ENCODE data around the gene PYGM. TPM values are rescaled to one million over a fixed set of nuclear protein-coding genes. Genes with fewer than 3 reads are reported as not detected.
A peak's percentile ranks its signal among the peaks of the same experiment; 100 is the strongest.

PYGM gene
- total RNA-seq, 2 experiments from 2014 or later, result 2.2 TPM

DNA sequence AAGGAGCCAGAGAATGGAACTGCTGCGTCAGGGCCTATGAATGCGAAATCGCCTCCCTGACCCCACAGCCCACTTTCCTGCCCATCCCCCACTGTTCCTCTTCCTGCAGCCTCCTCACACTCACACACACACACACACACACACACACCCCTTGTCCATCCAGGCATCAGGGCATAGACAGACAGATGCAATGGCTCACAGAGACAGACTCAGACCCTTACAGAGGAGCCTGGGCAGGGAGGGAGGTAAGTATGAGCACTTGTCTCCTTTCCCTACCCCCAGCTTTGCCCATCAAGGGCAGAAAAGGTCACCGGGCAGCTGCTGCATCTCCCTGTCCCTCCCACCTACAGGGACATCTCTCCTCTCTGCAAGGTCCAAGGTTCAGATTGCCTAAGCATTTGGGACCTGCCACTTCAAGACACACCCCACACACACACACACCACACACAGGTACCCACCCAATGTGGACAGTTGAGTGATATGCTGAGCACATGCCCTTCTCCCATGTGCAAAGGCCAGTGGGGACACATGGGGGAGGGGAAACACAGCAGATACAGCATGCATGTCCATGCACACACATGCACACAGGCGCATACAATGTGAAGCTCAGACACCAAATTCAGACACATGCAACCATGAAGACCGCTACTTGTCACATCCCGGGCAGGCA is 34.8 kb downstream of the PYGM start:
- Histone ChIP-seq H3K9me2 (ENCODE audit: insufficient read depth, low read length) (no peaks in the 10 kb centered on the region), H3K9me3 (ENCODE audit: low read length) (no peaks in the 10 kb centered on the region), H3K4me1 (ENCODE audit: insufficient read depth, low read length, poor library complexity, severe bottlenecking) (peaks cover 18% of the 10 kb centered on the region), H3K4me2 (ENCODE audit: low read length) (no peak overlapping the region), H3K79me2 (ENCODE audit: insufficient read depth, low read depth, low read length) (no peaks in the 10 kb centered on the region), H3K27ac (ENCODE audit: low read depth, low read length, poor library complexity, severe bottlenecking) (no peak overlapping the region), H3K36me3 (ENCODE audit: insufficient read depth, low read length) (peaks cover 22% of the 10 kb centered on the region), H4K20me1 (ENCODE audit: insufficient read depth, low read length) (no peaks in the 10 kb centered on the region), H3K4me3 (ENCODE audit: low read depth, low read length, poor library complexity, severe bottlenecking) (no peak overlapping the region), H2AFZ (ENCODE audit: low read length) (no peak overlapping the region)
- ChIA-PET POLR2A (interaction anchor here (0.6 kb wide), 1 partner anchor 8 kb away, joined by 3 read pairs; no protein-coding TSS in a partner anchor), CTCF (ENCODE audit: unreplicated experiment) (no interaction called here)
- DNase-seq (ENCODE audit: low spot score), result no peak
- no TSS peak for BruUV-seq (replicated peaks)
- TF ChIP-seq, protein P1, sequence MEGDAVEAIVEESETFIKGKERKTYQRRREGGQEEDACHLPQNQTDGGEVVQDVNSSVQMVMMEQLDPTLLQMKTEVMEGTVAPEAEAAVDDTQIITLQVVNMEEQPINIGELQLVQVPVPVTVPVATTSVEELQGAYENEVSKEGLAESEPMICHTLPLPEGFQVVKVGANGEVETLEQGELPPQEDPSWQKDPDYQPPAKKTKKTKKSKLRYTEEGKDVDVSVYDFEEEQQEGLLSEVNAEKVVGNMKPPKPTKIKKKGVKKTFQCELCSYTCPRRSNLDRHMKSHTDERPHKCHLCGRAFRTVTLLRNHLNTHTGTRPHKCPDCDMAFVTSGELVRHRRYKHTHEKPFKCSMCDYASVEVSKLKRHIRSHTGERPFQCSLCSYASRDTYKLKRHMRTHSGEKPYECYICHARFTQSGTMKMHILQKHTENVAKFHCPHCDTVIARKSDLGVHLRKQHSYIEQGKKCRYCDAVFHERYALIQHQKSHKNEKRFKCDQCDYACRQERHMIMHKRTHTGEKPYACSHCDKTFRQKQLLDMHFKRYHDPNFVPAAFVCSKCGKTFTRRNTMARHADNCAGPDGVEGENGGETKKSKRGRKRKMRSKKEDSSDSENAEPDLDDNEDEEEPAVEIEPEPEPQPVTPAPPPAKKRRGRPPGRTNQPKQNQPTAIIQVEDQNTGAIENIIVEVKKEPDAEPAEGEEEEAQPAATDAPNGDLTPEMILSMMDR (conservative IDR thresholded peaks at IDR 0.05; ENCODE audit: low read length), result no peak
- no peak for TF ChIP-seq EZH2phosphoT487 (IDR thresholded peaks at IDR 0.05; ENCODE audit: borderline replicate concordance, low read depth, low read length)
- intact Hi-C loops (cut with micrococcal nuclease; ENCODE audit: unreplicated experiment), result no loop called here

DNA sequence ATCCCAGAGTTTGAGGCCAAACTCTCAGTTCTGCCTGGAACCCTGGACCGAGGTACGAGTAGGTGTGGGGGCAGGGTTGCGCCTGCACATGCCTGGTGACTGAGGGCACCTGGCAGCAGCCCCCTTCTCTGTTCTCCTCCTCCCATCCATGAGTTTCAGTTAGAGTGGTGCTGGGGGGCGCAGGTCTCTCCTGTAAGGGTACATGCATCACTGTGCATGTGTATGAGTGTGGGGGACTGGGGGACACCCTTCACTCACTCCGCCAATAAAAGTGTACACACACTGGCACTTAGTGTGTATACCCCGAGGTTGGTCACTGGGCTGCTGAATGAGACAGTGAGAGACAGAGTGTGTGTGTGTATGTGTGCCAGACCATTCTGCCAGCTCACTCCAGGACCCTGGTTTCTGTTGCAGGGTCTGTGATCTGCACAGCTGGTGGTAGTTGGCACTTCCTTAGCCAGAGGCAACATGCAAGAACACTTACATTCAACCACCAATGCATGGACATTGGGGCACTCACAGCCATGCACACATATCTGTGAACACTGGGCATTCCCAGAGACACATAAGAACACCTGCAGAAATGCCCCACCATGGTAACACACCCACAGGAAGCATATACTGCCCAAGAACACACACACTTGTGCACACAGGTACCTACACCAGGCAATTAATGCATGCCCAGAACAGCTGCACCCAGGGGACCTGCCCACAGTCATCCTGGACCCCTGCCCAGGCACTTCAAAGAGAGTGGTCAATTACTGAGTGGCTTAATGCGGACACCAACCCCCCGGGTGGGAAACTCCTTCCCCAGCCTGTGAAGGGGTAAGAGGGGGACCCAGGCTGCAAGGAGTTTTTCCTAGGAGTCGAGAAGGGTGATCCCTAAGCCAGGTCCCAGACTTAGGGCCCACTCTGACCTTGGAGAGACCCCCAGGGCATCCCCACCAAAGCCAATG is 35.6 kb downstream of the PYGM start:
- Histone ChIP-seq H3K9me2 (ENCODE audit: insufficient read depth, low read length) (no peaks in the 10 kb centered on the region), H3K79me2 (ENCODE audit: insufficient read depth, low read depth, low read length) (no peaks in the 10 kb centered on the region), H3K4me3 (ENCODE audit: low read depth, low read length, poor library complexity, severe bottlenecking) (peak overlapping the region; percentile 74), H3K4me1 (ENCODE audit: insufficient read depth, low read length, poor library complexity, severe bottlenecking) (peaks cover 18% of the 10 kb centered on the region), H3K9me3 (ENCODE audit: low read length) (no peaks in the 10 kb centered on the region), H3K36me3 (ENCODE audit: insufficient read depth, low read length) (peaks cover 14% of the 10 kb centered on the region), H3K4me2 (ENCODE audit: low read length) (peak overlapping the region; percentile 92), H2AFZ (ENCODE audit: low read length) (peak overlapping the region; percentile 77; the same call in 1 of the 2 replicates), H3K27ac (ENCODE audit: low read depth, low read length, poor library complexity, severe bottlenecking) (peak overlapping the region; percentile 5), H4K20me1 (ENCODE audit: insufficient read depth, low read length) (no peaks in the 10 kb centered on the region)
- CTCF ChIA-PET (ENCODE audit: unreplicated experiment), result no interaction called here
- POLR2A ChIA-PET, result no interaction called here
- intact Hi-C loops (cut with micrococcal nuclease; ENCODE audit: unreplicated experiment), result loop anchor here (1.0 kb wide), 2 partner anchors 36 to 73 kb away; no protein-coding TSS in a partner anchor
- no TSS peak for BruUV-seq (replicated peaks)
- no peak for DNase-seq (ENCODE audit: low spot score)
- TF ChIP-seq, protein P1 (conservative IDR thresholded peaks at IDR 0.05; ENCODE audit: low read length), result no peak
- no peak for TF ChIP-seq EZH2phosphoT487 (IDR thresholded peaks at IDR 0.05; ENCODE audit: borderline replicate concordance, low read depth, low read length)

Measured in OCI-LY7 (cell line).